Tibial nerve (tissue), 3 donors: ENCODE data around the gene SH3RF2.

Experiments
- POLR2A ChIP-seq, 2 donors: fragments of 450-650 bp; IDR thresholded peaks; one replicate each; pipeline ENCODE4 v1.6.1; 2017; ENCODE audit warnings: antibody characterized with exemption in 2 of 2, mild to moderate bottlenecking in 2 of 2, moderate library complexity in 2 of 2
- TF ChIP-seq, protein P1 (sequence below), 5 experiments: fragments of 200-600 bp in 3 of 5; fragments of 450-650 bp in 2 of 5; sonication (generic) in 3 of 5; IDR thresholded peaks; one replicate each; pipeline ENCODE4 v1.5.1; 2016 to 2019; ENCODE audit warnings: antibody characterized with exemption in 5 of 5, mild to moderate bottlenecking in 3 of 5, moderate library complexity in 2 of 5

DNA sequence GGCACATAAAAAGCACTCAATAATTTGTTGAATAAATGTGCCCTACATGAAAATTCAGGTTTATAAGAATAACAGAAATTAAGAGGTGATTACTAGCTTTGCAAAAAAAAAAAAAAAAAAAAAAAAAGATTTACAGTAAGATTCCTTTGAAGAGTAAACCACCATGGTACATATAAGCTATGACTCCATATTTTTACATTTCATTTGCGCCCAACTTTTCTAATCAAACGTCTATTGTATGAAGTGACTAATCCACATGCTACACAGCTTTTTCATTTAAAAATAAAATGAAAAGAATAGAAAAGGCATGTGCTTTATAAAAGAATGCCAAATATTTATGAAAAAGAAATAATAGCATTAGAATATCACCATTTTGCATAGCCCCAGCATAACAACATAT is 169.1 kb downstream of the SH3RF2 start, which contains the start of gene PLAC8L1:
- TF ChIP-seq, protein P1, sequence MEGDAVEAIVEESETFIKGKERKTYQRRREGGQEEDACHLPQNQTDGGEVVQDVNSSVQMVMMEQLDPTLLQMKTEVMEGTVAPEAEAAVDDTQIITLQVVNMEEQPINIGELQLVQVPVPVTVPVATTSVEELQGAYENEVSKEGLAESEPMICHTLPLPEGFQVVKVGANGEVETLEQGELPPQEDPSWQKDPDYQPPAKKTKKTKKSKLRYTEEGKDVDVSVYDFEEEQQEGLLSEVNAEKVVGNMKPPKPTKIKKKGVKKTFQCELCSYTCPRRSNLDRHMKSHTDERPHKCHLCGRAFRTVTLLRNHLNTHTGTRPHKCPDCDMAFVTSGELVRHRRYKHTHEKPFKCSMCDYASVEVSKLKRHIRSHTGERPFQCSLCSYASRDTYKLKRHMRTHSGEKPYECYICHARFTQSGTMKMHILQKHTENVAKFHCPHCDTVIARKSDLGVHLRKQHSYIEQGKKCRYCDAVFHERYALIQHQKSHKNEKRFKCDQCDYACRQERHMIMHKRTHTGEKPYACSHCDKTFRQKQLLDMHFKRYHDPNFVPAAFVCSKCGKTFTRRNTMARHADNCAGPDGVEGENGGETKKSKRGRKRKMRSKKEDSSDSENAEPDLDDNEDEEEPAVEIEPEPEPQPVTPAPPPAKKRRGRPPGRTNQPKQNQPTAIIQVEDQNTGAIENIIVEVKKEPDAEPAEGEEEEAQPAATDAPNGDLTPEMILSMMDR (IDR thresholded peaks at IDR 0.05) = no peak
- TF ChIP-seq POLR2A (IDR thresholded peaks at IDR 0.05) = no peak
